HepG2 (cell line): ENCODE results near the gene KRTAP5-10. TPM values are rescaled to one million over a fixed set of nuclear protein-coding genes. Genes with fewer than 3 reads are reported as not detected.

Source experiments
- ATAC-seq: fragments of 200-7000 bp; cut with Tn5 transposase; 3 replicates; pipeline ENCODE4 v1.9.1; 2020; ENCODE audit warnings: mild to moderate bottlenecking, moderate library complexity
- BruUV-seq: library from RNA; stranded (reverse); fragments of 400-500 nt; replicated peaks from 2 replicates; lab custom pipeline; 2021; lab: Mats Ljungman, UMichigan
- CTCF ChIA-PET: fragments of 300-600 bp; formaldehyde crosslinking; extraction: SDS; loops from one replicate; lab custom pipeline; 2021; ENCODE audit warnings: low total read pairs, inconsistent platforms, low intra/inter-chr PET ratio; lab: Yijun Ruan, JAX
- POLR2A ChIA-PET: fragments of 350-600 bp; sonication (Branson Sonifier 250); formaldehyde crosslinking; loops from one replicate; lab custom pipeline; 2020; ENCODE audit warnings: antibody characterized with exemption, inconsistent platforms; lab: Yijun Ruan, JAX
- DNase-seq: peaks from one replicate; pipeline ENCODE4 v3.0.0-alpha.2; 2015; ENCODE audit warnings: low spot score
- FAIRE-seq: peaks from 3 replicates; lab custom pipeline; 2011; peaks lifted over from hg19 to GRCh38; lab: Jason Lieb, UNC
- H2AFZ ChIP-seq: one replicate; pipeline ENCODE4 v1.6.1; 2011; ENCODE audit warnings: low read length, inconsistent platforms
- H3K27ac ChIP-seq: fragments of 300-600 bp; 3 replicates; pipeline ENCODE4 v1.8.0; 2011; ENCODE audit warnings: mixed run types, mild to moderate bottlenecking, mixed read lengths, low read length, inconsistent platforms; ENCODE audit not compliant: insufficient read depth; ENCODE audit errors: extremely low read length
- H3K27me3 ChIP-seq, 2 experiments: fragments of 200-600 bp in 1 of 2; 2 replicates in 1 of 2; 3 replicates in 1 of 2; pipeline versions ENCODE4 v1.6.0 to v1.8.0; 2011; ENCODE audit warnings: low read length in 2 of 2, mild to moderate bottlenecking in 2 of 2, moderate library complexity in 2 of 2, inconsistent platforms in 1 of 2; ENCODE audit not compliant: insufficient read depth in 2 of 2, control insufficient read depth in 1 of 2
- H3K36me3 ChIP-seq, 2 experiments: fragments of 200-600 bp in 1 of 2; replicated peaks in 1 of 2; 2 replicates in 1 of 2; 3 replicates in 1 of 2; pipeline versions ENCODE4 v1.5.1 to v1.8.0; 2011; ENCODE audit warnings: low read length in 2 of 2, inconsistent platforms in 1 of 2; ENCODE audit not compliant: insufficient read depth in 2 of 2, control insufficient read depth in 1 of 2
- H3K4me1 ChIP-seq: 2 replicates; pipeline ENCODE4 v1.5.1; 2012; ENCODE audit warnings: low read length, inconsistent platforms; ENCODE audit not compliant: insufficient read depth
- H3K4me2 ChIP-seq: 2 replicates; pipeline ENCODE4 v1.6.0; 2011; ENCODE audit warnings: low read depth, low read length, inconsistent platforms
- H3K4me3 ChIP-seq, 3 experiments: fragments of 200-600 bp in 1 of 3; sonication (generic), shearing (Covaris generic) in 1 of 3; replicated peaks in 1 of 3; 2 replicates each; pipeline ENCODE4 v1.5.1; 2011 to 2016; ENCODE audit warnings: low read length in 3 of 3, inconsistent platforms in 2 of 3, low read depth in 2 of 3, mild to moderate bottlenecking in 2 of 3, control low read depth in 1 of 3, mixed read lengths in 1 of 3; ENCODE audit not compliant: insufficient read depth in 1 of 3
- H3K79me2 ChIP-seq: one replicate; pipeline ENCODE4 v1.6.1; 2011; ENCODE audit warnings: low read length, inconsistent platforms; ENCODE audit not compliant: insufficient read depth
- H3K9ac ChIP-seq: 2 replicates; pipeline ENCODE4 v1.6.0; 2011; ENCODE audit warnings: mild to moderate bottlenecking, low read depth, low read length, inconsistent platforms; ENCODE audit not compliant: insufficient read depth
- H3K9me3 ChIP-seq: 2 replicates; pipeline ENCODE4 v1.5.1; 2012; ENCODE audit warnings: mild to moderate bottlenecking, low read length
- H4K20me1 ChIP-seq: 2 replicates; pipeline ENCODE4 v1.6.0; 2011; ENCODE audit warnings: inconsistent platforms, mild to moderate bottlenecking, low read length, moderate library complexity; ENCODE audit not compliant: insufficient read depth
- AGO1 ChIP-seq: fragments of 200-400 bp; formaldehyde crosslinking; IDR thresholded peaks from 2 replicates; pipeline ENCODE4 v1.6.1; 2017; ENCODE audit warnings: mild to moderate bottlenecking, low read depth, low read length, moderate library complexity; ENCODE audit not compliant: poor library complexity, severe bottlenecking
- ATF7 ChIP-seq, 2 experiments: fragments of 450-650 bp in 1 of 2; sonication (generic) in 1 of 2; formaldehyde crosslinking in 1 of 2; IDR thresholded peaks; 2 replicates each; pipeline versions ENCODE4 v1.4.0 to v1.6.1; 2016 to 2020; ENCODE audit warnings: antibody characterized with exemption in 1 of 2, mild to moderate bottlenecking in 1 of 2, missing genetic modification reagents in 1 of 2
- KLF11 ChIP-seq: IDR thresholded peaks from 2 replicates; pipeline ENCODE4 v1.6.1; 2016; ENCODE audit warnings: missing compliant biosample characterization
- MBD4 ChIP-seq: IDR thresholded peaks from 2 replicates; pipeline ENCODE4 v1.6.1; 2012; ENCODE audit warnings: low read length, inconsistent platforms, borderline replicate concordance
- MEIS1 ChIP-seq: sonication (generic); formaldehyde crosslinking; IDR thresholded peaks from 2 replicates; pipeline ENCODE4 v1.9.0; 2021; ENCODE audit warnings: mild to moderate bottlenecking, missing genetic modification reagents, moderate library complexity, borderline replicate concordance
- NBN ChIP-seq: fragments of 450-650 bp; conservative IDR thresholded peaks from 2 replicates; pipeline ENCODE4 v1.6.1; 2017
- NCOA1 ChIP-seq: sonication (generic); formaldehyde crosslinking; IDR thresholded peaks from 2 replicates; pipeline ENCODE4 v1.9.0; 2021; ENCODE audit warnings: missing genetic modification reagents
- RAD51 ChIP-seq: fragments of 450-650 bp; IDR thresholded peaks from 2 replicates; pipeline ENCODE4 v1.6.1; 2016; ENCODE audit warnings: borderline replicate concordance
- SATB2 ChIP-seq: sonication (generic); formaldehyde crosslinking; IDR thresholded peaks from 2 replicates; pipeline ENCODE4 v1.5.0; 2020; ENCODE audit warnings: missing genetic modification reagents
- ZBTB43 ChIP-seq: sonication (generic); formaldehyde crosslinking; conservative IDR thresholded peaks from 2 replicates; pipeline ENCODE4 v1.4.0; 2020; ENCODE audit warnings: missing genetic modification reagents
- ZNF281 ChIP-seq: sonication (generic); formaldehyde crosslinking; IDR thresholded peaks from 2 replicates; pipeline ENCODE4 v1.4.0; 2020; ENCODE audit warnings: missing genetic modification reagents, borderline replicate concordance
- ZNF282 ChIP-seq: fragments of 450-650 bp; IDR thresholded peaks from 2 replicates; pipeline ENCODE4 v1.6.1; 2018; ENCODE audit not compliant: partially characterized antibody
- ZNF597 ChIP-seq: sonication (generic); formaldehyde crosslinking; IDR thresholded peaks from 2 replicates; pipeline ENCODE4 v1.5.0; 2020; ENCODE audit warnings: missing genetic modification reagents
- WGBS: methylation state at CpG from one replicate; pipeline ENCODE4 v1.1.6; 2017; ENCODE audit warnings: low lambda C conversion rate; 5-methylcytosine and 5-hydroxymethylcytosine counted together
- in situ Hi-C: cut with HindIII; loops from 2 replicates; pipeline ENCODE4 v1.10.0; 2017; ENCODE audit warnings: low pct_unique_long_range_greater_than_20kb; ENCODE audit not compliant: extremely low pct_ligation_motif_present
- intact Hi-C: fragments of 100-400 bp; cut with micrococcal nuclease; formaldehyde crosslinking; loops from one replicate; pipeline ENCODE4 v1.10.0; 2022; ENCODE audit not compliant: unreplicated experiment
- polyA plus RNA-seq, 8 experiments: library from polyadenylated mRNA; depleted of rRNA in 3 of 8; stranded (reverse) in 7 of 8; unstranded in 1 of 8; fragments of >200 nt; fragmentation: Illumina TruSeq in 4 of 8; extraction: Trizol in 4 of 8; gene quantifications; 2 replicates each; pipeline versions ENCODE4 v1.2.1 to v1.2.3, GENCODE V29; 2011 to 2016; ENCODE audit warnings: low read depth in 4 of 8, missing spikeins in 1 of 8, mixed read lengths in 1 of 8; ENCODE audit not compliant: insufficient read depth in 1 of 8
- total RNA-seq, 5 experiments: library from RNA; depleted of rRNA; stranded (reverse); fragments of >200 nt; fragmentation: Illumina TruSeq; extraction: Trizol; gene quantifications; 2 replicates each; pipeline ENCODE4 v1.2.3, GENCODE V29; 2016; ENCODE audit warnings: low read depth in 1 of 5
- TF ChIP-seq, protein P1 (sequence below): fragments of 450-650 bp; IDR thresholded peaks from 2 replicates; pipeline ENCODE4 v1.6.1; 2017
- TF ChIP-seq, protein P2 (sequence below): sonication (generic); formaldehyde crosslinking; IDR thresholded peaks from 2 replicates; pipeline ENCODE4 v1.5.0; 2020; ENCODE audit warnings: mild to moderate bottlenecking, missing genetic modification reagents

The KRTAP5-10 gene
- total and polyA plus RNA-seq, 2 of the 13 experiments (the other 11 are each of a cell fraction or from before 2014, with no cell fraction given), result not detected

DNA sequence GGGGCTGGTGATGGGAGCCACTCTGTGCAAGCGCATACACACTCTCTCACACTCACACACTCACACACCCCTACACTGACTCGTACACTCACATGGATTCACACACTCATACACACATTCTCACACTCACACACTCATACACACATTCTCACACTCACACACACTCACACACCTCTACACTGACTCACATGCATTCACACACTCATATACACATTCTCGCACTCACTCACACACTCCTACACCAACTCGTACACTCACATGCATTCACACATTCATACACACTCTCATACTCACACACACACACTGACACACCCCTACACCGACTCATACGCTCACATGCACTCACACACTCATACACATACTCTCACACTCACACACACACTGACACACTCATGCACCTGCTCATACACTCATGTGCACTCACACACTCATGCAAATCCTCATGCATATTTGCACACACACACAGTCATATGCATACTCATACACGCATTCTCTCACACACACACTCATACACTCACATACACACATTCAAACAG is 12.2 kb downstream of the KRTAP5-10 start:
- Histone ChIP-seq H3K4me2 (no peak overlapping the region), H3K9ac (no peak overlapping the region), H4K20me1 (no peaks in the 10 kb centered on the region), H2AFZ (no peak overlapping the region), H3K27ac (no peak overlapping the region), H3K4me3 (no peak overlapping the region), H3K36me3 (no peaks in the 10 kb centered on the region), H3K79me2 (no peaks in the 10 kb centered on the region), H3K27me3 (peaks cover 6 to 36% of the 10 kb centered on the region in 2 experiments), H3K4me1 (peaks cover 23% of the 10 kb centered on the region), H3K9me3 (no peaks in the 10 kb centered on the region)
- intact Hi-C loops (no loop called here), in situ Hi-C loops (no loop called here)
- ATAC-seq (no peak), DNase-seq (no peak), FAIRE-seq (no peak)
- POLR2A ChIA-PET, result no interaction called here
- no TSS peak for BruUV-seq
- CTCF ChIA-PET, result no interaction called here
- WGBS, result 48% methylated on average over 7 of the region's 7 CpGs
- TF ChIP-seq, protein P1, sequence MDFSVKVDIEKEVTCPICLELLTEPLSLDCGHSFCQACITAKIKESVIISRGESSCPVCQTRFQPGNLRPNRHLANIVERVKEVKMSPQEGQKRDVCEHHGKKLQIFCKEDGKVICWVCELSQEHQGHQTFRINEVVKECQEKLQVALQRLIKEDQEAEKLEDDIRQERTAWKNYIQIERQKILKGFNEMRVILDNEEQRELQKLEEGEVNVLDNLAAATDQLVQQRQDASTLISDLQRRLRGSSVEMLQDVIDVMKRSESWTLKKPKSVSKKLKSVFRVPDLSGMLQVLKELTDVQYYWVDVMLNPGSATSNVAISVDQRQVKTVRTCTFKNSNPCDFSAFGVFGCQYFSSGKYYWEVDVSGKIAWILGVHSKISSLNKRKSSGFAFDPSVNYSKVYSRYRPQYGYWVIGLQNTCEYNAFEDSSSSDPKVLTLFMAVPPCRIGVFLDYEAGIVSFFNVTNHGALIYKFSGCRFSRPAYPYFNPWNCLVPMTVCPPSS, result 0 out of 2 replicates have a peak, but pooled peaks have one; percentile 53
- no peak for TF ChIP-seq NCOA1 (CRISPR knock-in tag)
- no peak for TF ChIP-seq KLF11 (CRISPR knock-in tag)
- TF ChIP-seq ZNF281 (CRISPR knock-in tag), result no peak
- TF ChIP-seq MEIS1 (CRISPR knock-in tag), result no peak
- TF ChIP-seq ATF7 (IDR thresholded peaks at IDR 0.05), result 0 out of 2 replicates have a peak, but pooled peaks have one; percentile 6
- TF ChIP-seq ATF7 (CRISPR knock-in tag; IDR thresholded peaks at IDR 0.05), result no peak
- TF ChIP-seq ZNF597 (CRISPR knock-in tag), result no peak
- 0 out of 2 replicates have a peak, but pooled peaks have one; percentile 32 for TF ChIP-seq NBN
- TF ChIP-seq, protein P2, sequence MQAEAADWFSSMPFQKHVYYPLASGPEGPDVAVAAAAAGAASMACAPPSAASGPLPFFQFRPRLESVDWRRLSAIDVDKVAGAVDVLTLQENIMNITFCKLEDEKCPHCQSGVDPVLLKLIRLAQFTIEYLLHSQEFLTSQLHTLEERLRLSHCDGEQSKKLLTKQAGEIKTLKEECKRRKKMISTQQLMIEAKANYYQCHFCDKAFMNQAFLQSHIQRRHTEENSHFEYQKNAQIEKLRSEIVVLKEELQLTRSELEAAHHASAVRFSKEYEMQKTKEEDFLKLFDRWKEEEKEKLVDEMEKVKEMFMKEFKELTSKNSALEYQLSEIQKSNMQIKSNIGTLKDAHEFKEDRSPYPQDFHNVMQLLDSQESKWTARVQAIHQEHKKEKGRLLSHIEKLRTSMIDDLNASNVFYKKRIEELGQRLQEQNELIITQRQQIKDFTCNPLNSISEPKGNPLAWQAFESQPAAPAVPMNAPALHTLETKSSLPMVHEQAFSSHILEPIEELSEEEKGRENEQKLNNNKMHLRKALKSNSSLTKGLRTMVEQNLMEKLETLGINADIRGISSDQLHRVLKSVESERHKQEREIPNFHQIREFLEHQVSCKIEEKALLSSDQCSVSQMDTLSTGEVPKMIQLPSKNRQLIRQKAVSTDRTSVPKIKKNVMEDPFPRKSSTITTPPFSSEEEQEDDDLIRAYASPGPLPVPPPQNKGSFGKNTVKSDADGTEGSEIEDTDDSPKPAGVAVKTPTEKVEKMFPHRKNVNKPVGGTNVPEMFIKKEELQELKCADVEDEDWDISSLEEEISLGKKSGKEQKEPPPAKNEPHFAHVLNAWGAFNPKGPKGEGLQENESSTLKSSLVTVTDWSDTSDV (CRISPR knock-in tag), result no peak
- TF ChIP-seq ZBTB43 (CRISPR knock-in tag), result 0 out of 2 replicates have a peak, but pooled peaks have one; percentile 26
- no peak for TF ChIP-seq MBD4
- TF ChIP-seq ZNF282, result peak; percentile 19
- no peak for TF ChIP-seq SATB2
- TF ChIP-seq RAD51, result 0 out of 2 replicates have a peak, but pooled peaks have one; percentile 16
- TF ChIP-seq AGO1, result no peak
